HepG2 (cell line): ENCODE measurements around the gene IQCK. TPM values are rescaled to one million over a fixed set of nuclear protein-coding genes. Genes with fewer than 3 reads are reported as not detected.
A peak's percentile ranks its signal among the peaks of the same experiment; 100 is the strongest.

Experiments used
- EEA1 ChIP-seq: sonication (generic); formaldehyde crosslinking; IDR thresholded peaks from 2 replicates; pipeline ENCODE4 v1.5.1; 2020; ENCODE audit warnings: mild to moderate bottlenecking, missing genetic modification reagents, borderline replicate concordance
- ELF3 ChIP-seq: IDR thresholded peaks from 2 replicates; pipeline ENCODE4 v1.6.1; 2016; ENCODE audit warnings: missing genetic modification reagents, missing compliant biosample characterization
- GPN1 ChIP-seq: sonication (generic); formaldehyde crosslinking; IDR thresholded peaks from 2 replicates; pipeline ENCODE4 v1.5.1; 2020; ENCODE audit warnings: missing genetic modification reagents, borderline replicate concordance
- GTF2F1 ChIP-seq: fragments of 150-350 bp; IDR thresholded peaks from 2 replicates; pipeline ENCODE4 v1.6.1; 2014; ENCODE audit warnings: low read length
- HNRNPK ChIP-seq: fragments of 200-400 bp; formaldehyde crosslinking; IDR thresholded peaks from 2 replicates; pipeline ENCODE4 v1.6.1; 2018; ENCODE audit warnings: low read length, low read depth, moderate library complexity, mild to moderate bottlenecking; ENCODE audit not compliant: poor library complexity, severe bottlenecking
- HNRNPLL ChIP-seq: fragments of 200-400 bp; formaldehyde crosslinking; IDR thresholded peaks from 2 replicates; pipeline ENCODE4 v1.6.1; 2017; ENCODE audit warnings: mild to moderate bottlenecking, low read depth, low read length; ENCODE audit not compliant: poor library complexity, severe bottlenecking
- KDM2A ChIP-seq: sonication (generic); formaldehyde crosslinking; IDR thresholded peaks from 2 replicates; pipeline ENCODE4 v1.4.0; 2020; ENCODE audit warnings: low read depth, missing genetic modification reagents, borderline replicate concordance
- KDM6A ChIP-seq: IDR thresholded peaks from 2 replicates; pipeline ENCODE4 v1.6.1; 2016; ENCODE audit warnings: low read depth
- KIAA2018 ChIP-seq: sonication (generic); formaldehyde crosslinking; IDR thresholded peaks from 2 replicates; pipeline ENCODE4 v1.5.0; 2020; ENCODE audit warnings: mild to moderate bottlenecking, missing genetic modification reagents, borderline replicate concordance
- KLF12 ChIP-seq: sonication (generic); formaldehyde crosslinking; IDR thresholded peaks from 2 replicates; pipeline ENCODE4 v1.4.0; 2020; ENCODE audit warnings: missing genetic modification reagents, borderline replicate concordance
- NCOA1 ChIP-seq: sonication (generic); formaldehyde crosslinking; IDR thresholded peaks from 2 replicates; pipeline ENCODE4 v1.9.0; 2021; ENCODE audit warnings: missing genetic modification reagents
- NFKB2 ChIP-seq: sonication (generic); formaldehyde crosslinking; IDR thresholded peaks from 2 replicates; pipeline ENCODE4 v1.4.0; 2020; ENCODE audit warnings: missing genetic modification reagents, borderline replicate concordance
- PAX8 ChIP-seq: sonication (generic); formaldehyde crosslinking; IDR thresholded peaks from 2 replicates; pipeline ENCODE4 v1.8.0; 2022; ENCODE audit warnings: mild to moderate bottlenecking, missing genetic modification reagents, borderline replicate concordance
- RBAK ChIP-seq: sonication (generic); formaldehyde crosslinking; IDR thresholded peaks from 2 replicates; pipeline ENCODE4 v1.5.1; 2020; ENCODE audit warnings: mild to moderate bottlenecking, missing genetic modification reagents
- SP140L ChIP-seq: sonication (generic); formaldehyde crosslinking; IDR thresholded peaks from 2 replicates; pipeline ENCODE4 v1.4.0; 2020; ENCODE audit warnings: missing genetic modification reagents, borderline replicate concordance
- ZFAT ChIP-seq: sonication (generic); formaldehyde crosslinking; conservative IDR thresholded peaks from 2 replicates; pipeline ENCODE4 v1.8.1; 2023; ENCODE audit warnings: missing genetic modification reagents, inconsistent platforms
- ZNF232 ChIP-seq: sonication (generic); formaldehyde crosslinking; IDR thresholded peaks from 2 replicates; pipeline ENCODE4 v1.4.0; 2020; ENCODE audit warnings: missing genetic modification reagents, borderline replicate concordance
- ZNF260 ChIP-seq: sonication (generic); formaldehyde crosslinking; IDR thresholded peaks from 2 replicates; pipeline ENCODE4 v1.4.0; 2020; ENCODE audit warnings: missing genetic modification reagents, low read depth, mild to moderate bottlenecking, borderline replicate concordance
- ZNF296 ChIP-seq: sonication (generic); formaldehyde crosslinking; conservative IDR thresholded peaks from 2 replicates; pipeline ENCODE4 v1.5.0; 2020; ENCODE audit warnings: mild to moderate bottlenecking, missing genetic modification reagents
- ZNF431 ChIP-seq: sonication (generic); formaldehyde crosslinking; IDR thresholded peaks from 2 replicates; pipeline ENCODE4 v1.9.0; 2022; ENCODE audit warnings: missing genetic modification reagents, low read depth, mild to moderate bottlenecking, borderline replicate concordance
- ZNF564 ChIP-seq: sonication (generic); formaldehyde crosslinking; IDR thresholded peaks from 2 replicates; pipeline ENCODE4 v1.8.1; 2023; ENCODE audit warnings: mild to moderate bottlenecking, missing genetic modification reagents
- ZSCAN30 ChIP-seq: sonication (generic); formaldehyde crosslinking; IDR thresholded peaks from 2 replicates; pipeline ENCODE4 v1.5.0; 2020; ENCODE audit warnings: mild to moderate bottlenecking, missing genetic modification reagents
- ZSCAN9 ChIP-seq: IDR thresholded peaks from 2 replicates; pipeline ENCODE4 v1.6.1; 2016; ENCODE audit warnings: borderline replicate concordance
- polyA plus RNA-seq, 8 experiments: library from polyadenylated mRNA; depleted of rRNA in 3 of 8; stranded (reverse) in 7 of 8; unstranded in 1 of 8; fragments of >200 nt; fragmentation: Illumina TruSeq in 4 of 8; extraction: Trizol in 4 of 8; gene quantifications; 2 replicates each; pipeline versions ENCODE4 v1.2.1 to v1.2.3, GENCODE V29; 2011 to 2016; ENCODE audit warnings: low read depth in 4 of 8, missing spikeins in 1 of 8, mixed read lengths in 1 of 8; ENCODE audit not compliant: insufficient read depth in 1 of 8
- total RNA-seq, 5 experiments: library from RNA; depleted of rRNA; stranded (reverse); fragments of >200 nt; fragmentation: Illumina TruSeq; extraction: Trizol; gene quantifications; 2 replicates each; pipeline ENCODE4 v1.2.3, GENCODE V29; 2016; ENCODE audit warnings: low read depth in 1 of 5

Gene IQCK
- total and polyA plus RNA-seq, 2 of the 13 experiments (the other 11 are each of a cell fraction or from before 2014, with no cell fraction given), result 5.1 to 7.3 TPM

GRCh38 chr16:19907161-19907992 is 189.3 kb downstream of the IQCK start (continued):
- TF ChIP-seq KLF12 (CRISPR knock-in tag) (no peak), EEA1 (CRISPR knock-in tag) (no peak), GPN1 (CRISPR knock-in tag) (no peak), RBAK (CRISPR knock-in tag) (no peak), NFKB2 (CRISPR knock-in tag) (peak; percentile 45; the same call in 1 of the 2 replicates), KDM2A (CRISPR knock-in tag) (peak; percentile 92), ELF3 (CRISPR knock-in tag) (0 out of 2 replicates have a peak, but pooled peaks have one; percentile 48), ZNF296 (CRISPR knock-in tag) (no peak), ZNF431 (no peak), ZNF564 (CRISPR knock-in tag) (no peak), HNRNPK (no peak), NCOA1 (CRISPR knock-in tag) (no peak), ZNF232 (CRISPR knock-in tag) (no peak), KDM6A (CRISPR knock-in tag) (no peak), HNRNPLL (peak; percentile 43), KIAA2018 (CRISPR knock-in tag) (no peak), ZSCAN30 (CRISPR knock-in tag) (no peak), ZFAT (CRISPR knock-in tag) (no peak), GTF2F1 (no peak), ZSCAN9 (no peak), PAX8 (0 out of 2 replicates have a peak, but pooled peaks have one; percentile 38), SP140L (CRISPR knock-in tag) (no peak), ZNF260 (CRISPR knock-in tag) (no peak)
